ENCODE measurements around the gene ADAMTS4. TPM values are rescaled to one million over a fixed set of nuclear protein-coding genes. Genes with fewer than 3 reads are reported as not detected.
A peak's percentile ranks its signal among the peaks of the same experiment; 100 is the strongest.

The ADAMTS4 gene
- total RNA-seq, 1 experiment from 2014 or later, result 7.0 TPM

DNA sequence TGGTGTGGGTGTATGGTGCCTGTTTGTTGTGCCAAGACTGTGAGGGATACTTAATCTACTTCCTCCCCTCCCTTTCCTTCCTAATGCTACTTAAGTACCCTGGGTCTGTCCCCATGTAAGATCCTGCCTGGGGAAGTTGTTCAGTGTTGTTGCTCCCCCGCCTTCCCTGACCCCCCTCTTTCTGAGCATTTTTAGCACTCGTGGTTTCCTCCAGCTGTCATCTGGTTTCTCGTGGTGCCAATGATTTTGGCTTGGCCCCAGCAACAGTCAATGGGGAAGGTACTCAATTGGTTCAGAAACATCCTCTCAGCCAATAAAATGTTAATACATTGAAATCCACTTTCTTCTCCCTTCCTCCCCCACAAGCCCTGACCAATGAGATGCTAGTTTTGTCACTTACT, 13.6 kb downstream of the ADAMTS4 start:
- H3K36me3 Mint-ChIP-seq (ENCODE audit: insufficient read depth in 1 of 3, low read depth in 3 of 3), result no peaks in the 10 kb centered on the region

More for the DNA sequence above, 13.6 kb downstream of the ADAMTS4 start:
- no peak overlapping the region for H2BK120ac ChIP-seq (ENCODE audit: low read depth, low read length, poor library complexity, severe bottlenecking)
- H3K4me1 ChIP-seq (ENCODE audit: insufficient read depth, low read length), result no peaks in the 10 kb centered on the region
- no peak for DNase-seq
- H4K5ac ChIP-seq (ENCODE audit: insufficient read length, low read depth, low read length), result no peak overlapping the region
- no peaks in the 10 kb centered on the region for H3K79me2 ChIP-seq (ENCODE audit: insufficient read depth, low read length)
- no peak overlapping the region for H3K56ac ChIP-seq (ENCODE audit: insufficient read length, low read depth, low read length)
- no CpG with 5 or more reads among the region's 3 CpGs for WGBS (ENCODE audit: extremely low coverage, insufficient read length, low lambda C conversion rate)
- H2AFZ ChIP-seq (ENCODE audit: low read length), result no peak overlapping the region
- H4K91ac ChIP-seq (ENCODE audit: insufficient read length, low read depth, low read length), result no peak overlapping the region
- H3K14ac ChIP-seq (ENCODE audit: insufficient read depth, low read length), result no peak overlapping the region
- H3K27me3 ChIP-seq (ENCODE audit: insufficient read depth, low read length), result no peaks in the 10 kb centered on the region
- H3K4me3 Mint-ChIP-seq, result no peak overlapping the region
- no peak for TF ChIP-seq CTCF (conservative IDR thresholded peaks at IDR 0.05)
- H3K27me3 Mint-ChIP-seq (ENCODE audit: low read depth), result peaks cover 2% of the 10 kb centered on the region; the same call in 1 of the 2 replicates
- H2BK15ac ChIP-seq (ENCODE audit: low read depth, low read length), result no peak overlapping the region
- H3T11ph ChIP-seq (ENCODE audit: low read length), result no peak overlapping the region
- H2BK12ac ChIP-seq (ENCODE audit: insufficient read length, low read depth, low read length), result no peak overlapping the region
- H2BK5ac ChIP-seq (ENCODE audit: insufficient read length, low read length), result no peak overlapping the region
- no peak overlapping the region for H2BK20ac ChIP-seq (ENCODE audit: low read depth, low read length, poor library complexity, severe bottlenecking)
- H3K23me2 ChIP-seq (ENCODE audit: insufficient read length, low read depth, low read length, poor library complexity, severe bottlenecking), result no peaks in the 10 kb centered on the region
- H3K9me3 ChIP-seq (ENCODE audit: control insufficient read depth, low read depth, low read length), result no peaks in the 10 kb centered on the region
- no peak overlapping the region for H3K18ac ChIP-seq (ENCODE audit: insufficient read length, low read depth, low read length)
- H3K4ac ChIP-seq (ENCODE audit: low read depth, low read length), result no peak overlapping the region
- no peak overlapping the region for H3K9ac ChIP-seq (ENCODE audit: extremely low read depth, insufficient read length, low read length)
- H3K27ac ChIP-seq (ENCODE audit: insufficient read length, low read depth, low read length), result no peak overlapping the region
- H4K20me1 ChIP-seq (ENCODE audit: control insufficient read depth, insufficient read depth, insufficient read length), result peaks cover 3% of the 10 kb centered on the region
- H4K8ac ChIP-seq (replicated peaks; ENCODE audit: insufficient read length, low read depth, low read length), result no peak overlapping the region
- H3K4me1 Mint-ChIP-seq, result peaks cover 4 to 7% of the 10 kb centered on the region in 2 experiments; a peak in 3 of 4 replicates
- H3K27ac Mint-ChIP-seq, result 0 out of 7 replicates have a peak overlapping the region, but pooled peaks of 1 of the 3 experiments have one; percentile 6
- no peak overlapping the region for H2AK5ac ChIP-seq (ENCODE audit: insufficient read length, low read length)
- H3K9me3 Mint-ChIP-seq, result no peaks in the 10 kb centered on the region
- H3K23ac ChIP-seq (ENCODE audit: insufficient read length, low read depth, low read length), result no peak overlapping the region
- no peaks in the 10 kb centered on the region for H3K79me1 ChIP-seq (ENCODE audit: insufficient read depth, low read depth, low read length, poor library complexity, severe bottlenecking)
- no peak overlapping the region for H3K4me2 ChIP-seq (ENCODE audit: insufficient read depth, insufficient read length, low read length)
